Ammon's horn (tissue), 1 donor: ENCODE measurements around the gene RRAS.

Experiments
- DNase-seq: peaks from one replicate; pipeline ENCODE4 v3.0.0-alpha.2; 2016; ENCODE audit warnings: low spot score

RRAS gene

GRCh38 chr19:49677231-49677900, 37.4 kb upstream of the RRAS start, which contains the start of gene PRMT1:
Gene PRMT1 (plus strand): TSS chr19:49677271. CDS start chr19:49677281, 10 bp downstream.
- no peak for DNase-seq

GRCh38 chr19:49676784-49677230, 36.9 kb upstream of the RRAS start:
- DNase-seq: peak; percentile 100

- DNase-seq: peak; percentile 92
These were observed 36.3 kb upstream of the RRAS start for GRCh38 chr19:49676136-49676783.

GRCh38 chr19:49672131-49672919, 32.4 kb upstream of the RRAS start:
- DNase-seq: peak; percentile 84

GRCh38 chr19:49669516-49669915, 29.6 kb upstream of the RRAS start:
- DNase-seq: no peak

GRCh38 chr19:49667473-49667872, 27.5 kb upstream of the RRAS start:
- no peak for DNase-seq

GRCh38 chr19:49666120-49666444, 26.1 kb upstream of the RRAS start:
- no peak for DNase-seq

GRCh38 chr19:49665351-49666119, 25.6 kb upstream of the RRAS start, which contains the start of the genes BCL2L12 and IRF3:
Gene BCL2L12 (plus strand): TSS chr19:49665933. CDS start chr19:49666693, 760 bp downstream.
Gene IRF3 (minus strand): TSS chr19:49665857. CDS start chr19:49664838, 1,019 bp downstream.
- peak; percentile 94 for DNase-seq

GRCh38 chr19:49665036-49665350, 25.1 kb upstream of the RRAS start:
- DNase-seq: no peak

- DNase-seq: peak; percentile 93
These were observed 24.5 kb upstream of the RRAS start for GRCh38 chr19:49664171-49665035.

GRCh38 chr19:49663224-49663623, 23.3 kb upstream of the RRAS start:
- no peak for DNase-seq

- DNase-seq: no peak
These were observed 22.1 kb upstream of the RRAS start for GRCh38 chr19:49662011-49662410.

- DNase-seq: no peak
These were observed 20.5 kb upstream of the RRAS start for GRCh38 chr19:49660338-49660961.

- no peak for DNase-seq
These were observed 18.9 kb upstream of the RRAS start for GRCh38 chr19:49658566-49659442.

GRCh38 chr19:49658139-49658517, 18.2 kb upstream of the RRAS start:
- no peak for DNase-seq

GRCh38 chr19:49657493-49658138, 17.7 kb upstream of the RRAS start:
- DNase-seq: no peak

GRCh38 chr19:49656456-49657109, 16.6 kb upstream of the RRAS start:
- no peak for DNase-seq

GRCh38 chr19:49655570-49656455, 15.9 kb upstream of the RRAS start:
- DNase-seq: no peak
